ENCODE data around the gene C1orf116. TPM values are rescaled to one million over a fixed set of nuclear protein-coding genes. Genes with fewer than 3 reads are reported as not detected.

Gene C1orf116
- 10 to 100 TPM; 17.2 to 31.6 TPM for total RNA-seq
- long read RNA-seq, full-length matches to known transcripts, result 4 of 23 reads
- long read RNA-seq, partial matches to known transcripts, result 2 of 23 reads
- long read RNA-seq, other reads (novel, unspliced or antisense), result 17 of 23 reads

GRCh38 chr1:207032528-207033017 lies at the start of gene C1orf116:
C1orf116 (minus strand) TSS chr1:207032756; CDS start chr1:207027598, 5,158 bp downstream.
- ATAC-seq (peak; percentile 84), DNase-seq (peak; percentile 75 to 92)
- intact Hi-C loops (cut with DNase I, micrococcal nuclease), result no loop called here

- DNase-seq, result no peak
- no peak for ATAC-seq
- intact Hi-C loops (cut with DNase I, micrococcal nuclease), result no loop called here
These were observed 49.2 kb upstream of the C1orf116 start for GRCh38 chr1:207081806-207082205.

DNA sequence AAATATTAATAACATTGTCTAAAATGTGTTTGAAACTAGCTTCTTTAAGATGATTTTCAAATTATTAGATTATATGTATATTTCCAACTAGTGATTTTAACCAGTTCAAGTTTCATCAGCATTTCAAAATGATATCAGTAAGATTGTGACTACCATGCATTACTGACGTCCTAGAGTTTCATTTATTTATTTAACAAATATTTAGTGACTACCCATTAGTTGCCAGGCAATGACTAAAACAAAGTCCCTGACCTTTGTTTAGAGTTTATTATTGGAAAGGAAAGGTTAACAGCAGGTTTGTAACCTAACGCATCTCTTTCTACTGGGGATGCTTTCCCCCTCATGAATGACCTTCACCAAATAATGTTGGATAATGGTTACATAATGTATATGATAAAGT lies 48.5 kb upstream of the C1orf116 start:
- DNase-seq (no peak), ATAC-seq (no peak)
- intact Hi-C loops (cut with DNase I, micrococcal nuclease), result no loop called here

DNA sequence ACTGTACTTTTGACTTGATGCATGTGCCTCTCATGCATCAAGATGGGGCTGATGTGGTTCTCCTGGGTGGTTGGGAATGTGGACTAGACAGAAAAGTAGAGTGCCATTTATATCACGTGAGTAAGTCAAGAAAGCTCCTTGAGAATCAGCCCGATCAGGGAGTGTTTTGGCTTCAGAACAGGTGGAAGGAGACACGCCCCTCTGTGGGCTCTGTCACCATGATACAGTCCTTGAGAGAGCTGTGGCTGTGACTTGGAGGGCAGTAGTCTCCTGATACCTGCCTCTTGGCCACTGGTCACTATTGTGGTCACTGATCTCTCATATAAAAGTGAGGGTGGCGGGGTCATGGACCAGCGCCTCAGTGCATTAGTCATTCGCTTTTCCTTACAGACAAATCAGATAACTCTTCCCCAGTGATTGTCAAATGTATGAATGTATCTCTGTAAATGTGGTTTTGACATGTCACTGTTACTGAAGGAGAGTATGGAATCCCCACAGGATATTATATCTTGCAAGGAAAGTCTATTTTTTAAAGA lies 47.2 kb upstream of the C1orf116 start:
- intact Hi-C loops (cut with DNase I, micrococcal nuclease), result no loop called here
- no peak for ATAC-seq
- no peak for DNase-seq

- DNase-seq (no peak), ATAC-seq (no peak)
- intact Hi-C loops (cut with DNase I, micrococcal nuclease), result no loop called here
These were observed 46.1 kb upstream of the C1orf116 start for GRCh38 chr1:207078578-207079132.

DNA sequence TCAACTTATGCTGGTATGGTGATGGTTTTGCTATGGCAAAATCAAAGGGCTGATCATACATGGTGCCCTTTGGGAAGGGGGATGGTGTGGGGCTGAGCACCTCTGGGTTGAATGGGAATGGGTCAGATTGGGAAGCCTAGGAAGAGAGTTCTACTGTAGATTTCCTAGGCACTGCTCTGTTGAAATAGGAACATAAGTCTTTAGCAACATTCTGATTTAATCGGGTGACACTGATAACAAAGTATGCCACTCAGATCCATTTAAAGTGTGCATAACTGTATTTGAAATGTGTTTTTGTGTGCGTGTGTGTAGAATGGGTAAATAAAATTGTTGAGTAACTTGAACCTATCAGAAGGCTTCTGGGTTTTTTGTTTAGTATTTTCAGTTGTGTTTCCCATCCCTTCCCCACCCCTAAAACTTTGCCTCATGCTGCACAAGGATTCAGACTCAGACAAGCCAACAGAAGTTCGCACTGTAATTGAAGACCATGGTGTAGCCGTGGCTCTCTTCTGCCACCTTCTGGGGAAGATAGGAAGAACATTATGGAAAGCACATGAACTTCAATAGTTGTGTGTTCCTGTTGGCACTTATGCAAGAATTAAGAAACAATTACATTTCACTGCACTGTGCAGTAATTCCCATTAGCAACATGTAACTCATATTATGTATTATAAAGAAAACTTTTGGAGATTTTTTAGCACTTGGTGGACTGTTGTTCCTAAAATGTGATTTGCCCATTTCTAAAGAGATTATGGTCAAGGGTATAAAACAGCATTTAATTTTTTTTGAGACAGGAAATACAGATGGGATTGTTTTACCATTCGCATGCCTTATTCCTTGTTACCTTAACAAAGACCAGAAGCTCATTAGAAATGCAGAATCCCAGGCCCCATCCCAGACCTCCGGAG lies 45.2 kb upstream of the C1orf116 start:
- ATAC-seq (peak; percentile 86), DNase-seq (peak in 1 of 2 donors; percentile 52)
- intact Hi-C loops (cut with DNase I, micrococcal nuclease), result no loop called here

GRCh38 chr1:207077012-207077411 lies 44.5 kb upstream of the C1orf116 start:
- no peak for DNase-seq
- intact Hi-C loops (cut with DNase I, micrococcal nuclease), result no loop called here

DNA sequence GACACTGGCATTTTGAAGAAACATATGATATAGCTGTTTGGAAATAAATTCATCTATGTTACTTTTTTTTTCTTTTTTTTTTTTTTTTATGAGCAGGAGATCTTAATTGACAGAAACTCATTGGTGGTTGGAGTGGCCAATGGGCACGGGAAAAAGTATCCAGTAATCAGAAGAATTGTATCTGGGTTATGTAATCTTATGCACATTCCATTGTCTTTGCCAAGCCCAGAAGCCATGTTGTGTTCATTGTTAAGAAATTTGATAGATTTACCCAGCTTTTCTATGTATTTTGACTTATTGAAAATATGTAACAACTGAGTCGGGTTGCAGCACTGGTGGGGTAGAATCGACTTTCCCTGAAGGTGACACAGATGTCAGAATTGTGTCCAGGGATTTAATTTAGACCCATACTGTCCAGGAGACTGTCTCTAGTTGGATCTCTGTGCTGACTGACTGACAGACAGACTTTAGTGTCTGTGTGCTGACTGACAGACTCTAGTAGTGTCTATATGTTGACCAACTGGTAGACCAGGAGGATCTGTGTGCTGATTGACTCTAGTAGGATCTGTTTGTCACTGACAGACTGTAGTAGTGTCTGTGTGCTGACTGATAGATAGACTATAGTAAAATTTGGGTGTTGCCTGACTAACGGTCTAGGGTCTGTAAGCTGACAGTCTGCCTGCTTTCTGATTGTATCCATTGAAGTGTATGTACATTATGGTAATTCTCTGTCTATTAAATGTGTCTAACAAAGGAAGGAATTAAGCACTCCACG lies 43.8 kb upstream of the C1orf116 start:
- intact Hi-C loops (cut with DNase I, micrococcal nuclease), result no loop called here
- ATAC-seq (peak; percentile 26), DNase-seq (no peak)

More at GRCh38 chr1:207077012-207077411, 44.5 kb upstream of the C1orf116 start:
- peak; percentile 3 for ATAC-seq

GRCh38 chr1:207073906-207074820 lies 41.6 kb upstream of the C1orf116 start:
- DNase-seq, result no peak
- ATAC-seq, result no peak
- intact Hi-C loops (cut with DNase I, micrococcal nuclease), result no loop called here

GRCh38 chr1:207072233-207072632 lies 39.7 kb upstream of the C1orf116 start:
- DNase-seq (no peak), ATAC-seq (no peak)
- intact Hi-C loops (cut with DNase I, micrococcal nuclease), result no loop called here

GRCh38 chr1:207071426-207071825 lies 38.9 kb upstream of the C1orf116 start:
- no peak for ATAC-seq
- no peak for DNase-seq
- intact Hi-C loops (cut with DNase I, micrococcal nuclease), result no loop called here

- no peak for ATAC-seq
- intact Hi-C loops (cut with DNase I, micrococcal nuclease), result no loop called here
- no peak for DNase-seq
These were observed 38.3 kb upstream of the C1orf116 start for GRCh38 chr1:207070811-207071210.

- DNase-seq (no peak), ATAC-seq (no peak)
- intact Hi-C loops (cut with DNase I, micrococcal nuclease), result no loop called here
These were observed 37.4 kb upstream of the C1orf116 start for GRCh38 chr1:207069858-207070506.

- DNase-seq, result no peak
- no peak for ATAC-seq
- intact Hi-C loops (cut with DNase I, micrococcal nuclease), result no loop called here
These were observed 36.5 kb upstream of the C1orf116 start for GRCh38 chr1:207069061-207069460.

DNA sequence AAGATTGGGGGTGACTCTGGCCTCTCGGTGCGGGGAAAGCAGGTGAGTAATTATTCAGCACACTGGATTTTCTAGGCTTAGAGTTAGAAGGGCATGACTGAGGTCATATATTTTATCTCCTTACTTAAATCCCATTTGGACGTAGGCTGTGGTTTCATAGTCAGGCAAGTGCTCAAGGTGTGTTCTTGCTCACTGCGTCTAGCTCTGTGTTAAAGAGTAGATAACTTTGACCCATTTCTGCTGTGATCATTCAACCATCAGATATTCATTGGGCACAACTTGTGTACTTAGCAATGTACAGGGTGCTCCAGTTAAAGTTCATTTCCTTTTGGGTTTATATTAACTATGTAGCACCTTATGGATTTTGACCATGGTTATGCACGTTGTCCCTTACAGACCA lies 35.1 kb upstream of the C1orf116 start:
- DNase-seq (no peak), ATAC-seq (peak; percentile 87)
- intact Hi-C loops (cut with DNase I, micrococcal nuclease), result no loop called here

DNA sequence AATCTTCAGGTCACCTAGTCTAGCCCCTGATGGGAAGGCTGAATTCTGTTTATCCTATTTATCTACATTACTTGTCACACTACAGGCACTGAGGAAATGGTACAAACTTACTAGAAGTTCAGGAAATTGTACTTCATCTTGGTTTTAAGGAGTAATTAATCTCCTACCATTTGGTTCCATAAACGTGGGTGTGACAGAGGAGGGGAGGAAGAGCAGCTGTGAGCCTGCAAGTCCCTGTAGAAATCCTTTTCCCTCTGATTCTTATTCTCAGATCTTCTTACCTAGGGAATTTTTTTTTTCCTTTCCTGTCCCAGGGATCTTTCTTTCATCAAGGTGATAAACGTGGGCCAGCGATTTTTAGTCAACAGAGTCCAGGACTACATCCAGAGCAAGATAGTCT lies 34.6 kb upstream of the C1orf116 start:
- DNase-seq, result no peak
- peak; percentile 69 for ATAC-seq
- intact Hi-C loops (cut with DNase I, micrococcal nuclease), result no loop called here

- ATAC-seq (peak; percentile 8), DNase-seq (no peak)
- intact Hi-C loops (cut with DNase I, micrococcal nuclease), result no loop called here
These were observed 32.0 kb upstream of the C1orf116 start for GRCh38 chr1:207064561-207064960.
